ENCODE results near the gene SPHK1.

The SPHK1 gene

GRCh38 chr17:76391200-76391715 lies 6.8 kb downstream of the SPHK1 start:
- H3F3A ChIP-seq (ENCODE audit: low read depth) = peaks cover 4% of the 10 kb centered on the region; the same call in 1 of the 2 replicates
- no peaks in the 10 kb centered on the region for H3K79me2 ChIP-seq (ENCODE audit: insufficient read depth, low read length)
- H3K36me3 ChIP-seq (ENCODE audit: insufficient read depth, low read length) = peaks cover 37% of the 10 kb centered on the region; the same call in 1 of the 2 replicates
- no peak overlapping the region for H3K4me2 ChIP-seq (ENCODE audit: low read depth, low read length, poor library complexity, severe bottlenecking)
- no peaks in the 10 kb centered on the region for H3K9me2 ChIP-seq (replicated peaks; ENCODE audit: low read depth, low read length)
- TF ChIP-seq EZH2phosphoT487 (IDR thresholded peaks at IDR 0.05; ENCODE audit: borderline replicate concordance) (no peak), CTCF (conservative IDR thresholded peaks at IDR 0.05; ENCODE audit: low read length) (no peak)
- H3K4me1 ChIP-seq (ENCODE audit: insufficient read depth, low read length, poor library complexity, severe bottlenecking) = no peaks in the 10 kb centered on the region
- H3K27me3 ChIP-seq (ENCODE audit: insufficient read depth, low read length, poor library complexity, severe bottlenecking) = no peaks in the 10 kb centered on the region
- H3K9me3 ChIP-seq (ENCODE audit: insufficient read depth, low read depth, low read length) = no peaks in the 10 kb centered on the region
- H2AFZ ChIP-seq (ENCODE audit: low read length) = no peak overlapping the region
- H4K20me1 ChIP-seq (ENCODE audit: insufficient read depth, low read length, poor library complexity, severe bottlenecking) = no peaks in the 10 kb centered on the region
- H3K9ac ChIP-seq (ENCODE audit: low read depth, low read length, poor library complexity, severe bottlenecking) = no peak overlapping the region
- no peak overlapping the region for H3K4me3 ChIP-seq (ENCODE audit: low read length, poor library complexity, severe bottlenecking)

DNA sequence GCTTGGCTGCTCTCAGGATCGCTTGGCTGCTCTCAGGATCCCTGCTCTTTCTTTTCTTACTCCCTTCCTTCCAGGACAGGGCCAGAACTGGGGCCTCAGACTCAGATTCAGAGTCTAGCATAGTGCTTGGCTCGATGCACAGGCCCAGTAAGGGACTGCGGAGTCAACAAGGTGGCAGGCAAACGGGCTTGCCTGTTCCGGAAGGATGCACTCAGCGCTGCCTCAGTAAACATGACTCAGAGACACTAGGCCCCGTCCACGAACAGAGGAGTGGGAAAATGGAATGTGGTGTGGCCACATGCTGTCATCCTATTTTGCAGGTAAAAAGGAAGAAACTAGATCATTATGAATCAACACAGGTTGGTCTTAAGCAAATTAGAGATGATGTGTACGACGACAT lies 9.8 kb downstream of the SPHK1 start:
- Histone ChIP-seq H3F3A (ENCODE audit: low read depth) (peaks cover 4% of the 10 kb centered on the region; the same call in 1 of the 2 replicates), H3K9me3 (ENCODE audit: insufficient read depth, low read depth, low read length) (no peaks in the 10 kb centered on the region), H4K20me1 (ENCODE audit: insufficient read depth, low read length, poor library complexity, severe bottlenecking) (peaks cover 3% of the 10 kb centered on the region), H3K4me1 (ENCODE audit: insufficient read depth, low read length, poor library complexity, severe bottlenecking) (no peaks in the 10 kb centered on the region), H3K4me3 (ENCODE audit: low read length, poor library complexity, severe bottlenecking) (no peak overlapping the region), H3K36me3 (ENCODE audit: insufficient read depth, low read length) (peaks cover 66% of the 10 kb centered on the region; the same call in 1 of the 2 replicates), H3K9me2 (replicated peaks; ENCODE audit: low read depth, low read length) (no peaks in the 10 kb centered on the region), H3K79me2 (ENCODE audit: insufficient read depth, low read length) (no peaks in the 10 kb centered on the region), H3K27me3 (ENCODE audit: insufficient read depth, low read length, poor library complexity, severe bottlenecking) (no peaks in the 10 kb centered on the region), H3K4me2 (ENCODE audit: low read depth, low read length, poor library complexity, severe bottlenecking) (no peak overlapping the region), H2AFZ (ENCODE audit: low read length) (no peak overlapping the region), H3K9ac (ENCODE audit: low read depth, low read length, poor library complexity, severe bottlenecking) (no peak overlapping the region)
- no peak for TF ChIP-seq EZH2phosphoT487 (IDR thresholded peaks at IDR 0.05; ENCODE audit: borderline replicate concordance)
- TF ChIP-seq CTCF (conservative IDR thresholded peaks at IDR 0.05; ENCODE audit: low read length) = no peak

GRCh38 chr17:76395980-76396379 lies 11.6 kb downstream of the SPHK1 start:
- H3K9me3 ChIP-seq (ENCODE audit: insufficient read depth, low read depth, low read length) = no peaks in the 10 kb centered on the region
- no peaks in the 10 kb centered on the region for H3K9me2 ChIP-seq (replicated peaks; ENCODE audit: low read depth, low read length)
- no peak overlapping the region for H3K4me2 ChIP-seq (ENCODE audit: low read depth, low read length, poor library complexity, severe bottlenecking)
- H3F3A ChIP-seq (ENCODE audit: low read depth) = no peaks in the 10 kb centered on the region
- no peaks in the 10 kb centered on the region for H3K27me3 ChIP-seq (ENCODE audit: insufficient read depth, low read length, poor library complexity, severe bottlenecking)
- H4K20me1 ChIP-seq (ENCODE audit: insufficient read depth, low read length, poor library complexity, severe bottlenecking) = peaks cover 3% of the 10 kb centered on the region
- no peaks in the 10 kb centered on the region for H3K4me1 ChIP-seq (ENCODE audit: insufficient read depth, low read length, poor library complexity, severe bottlenecking)
- H3K36me3 ChIP-seq (ENCODE audit: insufficient read depth, low read length) = peaks cover 79% of the 10 kb centered on the region; the same call in 1 of the 2 replicates
- H3K9ac ChIP-seq (ENCODE audit: low read depth, low read length, poor library complexity, severe bottlenecking) = no peak overlapping the region
- TF ChIP-seq CTCF (conservative IDR thresholded peaks at IDR 0.05; ENCODE audit: low read length) (no peak), EZH2phosphoT487 (IDR thresholded peaks at IDR 0.05; ENCODE audit: borderline replicate concordance) (no peak)
- H2AFZ ChIP-seq (ENCODE audit: low read length) = no peak overlapping the region
- H3K79me2 ChIP-seq (ENCODE audit: insufficient read depth, low read length) = no peaks in the 10 kb centered on the region
- H3K4me3 ChIP-seq (ENCODE audit: low read length, poor library complexity, severe bottlenecking) = no peak overlapping the region
